GM21515 (cell line): ENCODE results near the gene COL7A1.

Experiments used
- ATAC-seq: cut with Tn5 transposase; IDR thresholded peaks from one replicate; pipeline ENCODE4 v1.9.1; 2021; ENCODE audit not compliant: unreplicated experiment

Gene COL7A1

GRCh38 chr3:48592519-48593087, 2.5 kb downstream of the COL7A1 start:
- ATAC-seq = no peak

GRCh38 chr3:48591886-48592518, 3.1 kb downstream of the COL7A1 start:
- no peak for ATAC-seq

GRCh38 chr3:48591436-48591835, 3.7 kb downstream of the COL7A1 start:
- no peak for ATAC-seq

- no peak for ATAC-seq
Measured at GRCh38 chr3:48588230-48588629, 6.9 kb downstream of the COL7A1 start.

GRCh38 chr3:48587686-48588085, 7.4 kb downstream of the COL7A1 start:
- ATAC-seq = no peak

- no peak for ATAC-seq
Measured at GRCh38 chr3:48585411-48585810, 9.7 kb downstream of the COL7A1 start.

- no peak for ATAC-seq
Measured at GRCh38 chr3:48584836-48585235, 10.3 kb downstream of the COL7A1 start.

- no peak for ATAC-seq
Measured at GRCh38 chr3:48581621-48582481, 13.3 kb downstream of the COL7A1 start.

GRCh38 chr3:48576647-48577046, 18.5 kb downstream of the COL7A1 start:
- ATAC-seq = no peak

GRCh38 chr3:48575366-48575765, 19.8 kb downstream of the COL7A1 start:
- ATAC-seq = no peak

- ATAC-seq = no peak
Measured at GRCh38 chr3:48573973-48574585, 21.1 kb downstream of the COL7A1 start.

GRCh38 chr3:48572517-48572916, 22.6 kb downstream of the COL7A1 start:
- ATAC-seq = no peak

- no peak for ATAC-seq
Measured at GRCh38 chr3:48571938-48572337, 23.2 kb downstream of the COL7A1 start.

- ATAC-seq = no peak
Measured at GRCh38 chr3:48569808-48570450, 25.2 kb downstream of the COL7A1 start.

GRCh38 chr3:48569400-48569799, 25.7 kb downstream of the COL7A1 start:
- no peak for ATAC-seq

- ATAC-seq = no peak
Measured at GRCh38 chr3:48568476-48568875, 26.7 kb downstream of the COL7A1 start.

GRCh38 chr3:48567500-48567899, 27.6 kb downstream of the COL7A1 start:
- ATAC-seq = no peak

- ATAC-seq = no peak
Measured at GRCh38 chr3:48567090-48567489, 28.0 kb downstream of the COL7A1 start.

GRCh38 chr3:48566401-48566760, 28.7 kb downstream of the COL7A1 start:
- ATAC-seq = no peak

GRCh38 chr3:48565591-48566400, 29.3 kb downstream of the COL7A1 start:
- no peak for ATAC-seq
